ENCODE results near the gene STIM1.
"Not testable (repeated sequence)": the region's sequence is repeated elsewhere in the genome, so short reads cannot be mapped to it uniquely, and the experiment has no call there.

Gene STIM1

DNA sequence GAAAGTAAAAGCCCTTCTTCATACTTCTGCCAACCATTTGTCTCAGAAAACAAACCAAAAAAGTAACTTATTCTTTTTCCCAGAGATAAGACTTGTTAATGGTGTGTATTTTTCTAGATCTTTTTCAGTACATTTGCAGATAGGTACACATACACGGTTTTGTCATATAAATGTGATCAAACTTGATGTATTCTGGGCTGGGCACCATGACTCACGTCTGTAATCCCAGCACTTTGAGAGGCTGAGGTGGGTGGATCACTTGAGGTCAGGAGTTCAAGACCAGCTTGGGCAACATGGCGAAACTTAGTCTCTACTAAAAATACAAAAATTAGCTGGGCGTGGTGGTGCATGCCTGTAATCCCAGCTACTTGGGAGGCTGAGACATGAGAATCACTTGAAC, 274.8 kb downstream of the STIM1 start:
- DNase-seq = not testable (repeated sequence)

DNA sequence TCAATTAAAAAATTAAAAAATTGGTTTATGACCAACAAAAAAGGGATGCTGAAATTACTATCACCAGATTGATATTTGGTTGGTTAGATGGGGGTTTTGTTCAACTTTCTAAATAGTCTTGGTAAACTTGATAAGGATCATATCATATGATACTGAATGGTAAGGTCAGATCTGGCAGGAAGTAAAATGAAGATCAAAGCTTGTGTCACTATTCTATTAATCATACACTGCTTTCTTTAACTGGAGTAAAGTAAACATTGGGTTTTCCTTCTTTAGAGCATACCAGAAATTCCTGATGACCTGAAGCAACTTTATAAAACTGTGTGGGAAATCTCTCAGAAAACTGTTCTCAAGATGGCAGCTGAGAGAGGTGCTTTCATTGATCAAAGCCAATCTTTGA, 279.3 kb downstream of the STIM1 start:
- no peak for DNase-seq

DNA sequence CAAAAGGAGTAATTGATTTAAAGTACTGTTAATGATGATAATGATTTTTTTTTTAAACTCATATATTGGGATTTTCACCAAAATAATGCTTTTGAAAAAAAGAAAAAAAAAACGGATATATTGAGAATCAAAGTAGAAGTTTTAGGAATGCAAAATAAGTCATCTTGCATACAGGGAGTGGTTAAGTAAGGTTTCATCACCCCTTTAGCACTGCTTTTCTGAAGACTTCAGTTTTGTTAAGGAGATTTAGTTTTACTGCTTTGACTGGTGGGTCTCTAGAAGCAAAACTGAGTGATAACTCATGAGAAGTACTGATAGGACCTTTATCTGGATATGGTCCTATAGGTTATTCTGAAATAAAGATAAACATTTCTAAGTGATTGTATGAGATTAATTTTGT, 283.0 kb downstream of the STIM1 start:
- DNase-seq = no peak

DNA sequence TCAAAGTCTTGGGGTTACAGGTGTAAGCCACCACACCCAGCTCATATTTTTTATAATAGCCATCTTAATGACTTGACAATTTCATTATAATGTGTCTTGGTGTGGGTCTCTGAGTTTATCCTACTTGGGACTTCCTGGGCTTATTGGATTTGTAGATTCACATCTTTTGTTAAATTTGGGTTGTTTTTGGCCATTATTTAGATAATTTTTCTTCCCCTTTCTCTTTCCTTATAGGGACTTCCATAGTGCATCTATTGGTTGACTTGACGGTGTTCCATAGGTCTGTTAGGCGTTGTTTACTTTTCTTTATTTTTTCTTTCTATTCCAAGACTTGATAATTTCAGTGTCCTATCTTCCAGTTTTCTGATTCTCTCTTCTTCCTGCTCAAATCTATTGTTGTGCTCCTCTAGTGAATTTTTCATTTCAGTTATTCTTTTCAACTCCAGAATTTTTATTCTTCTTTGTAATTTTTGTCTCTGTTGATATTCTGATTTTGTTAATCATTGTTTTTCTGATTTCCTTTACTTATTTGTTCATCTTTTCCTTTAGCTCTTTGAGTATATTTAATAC, 284.7 kb downstream of the STIM1 start:
- DNase-seq = no peak
